Fibroblast of lung (primary cell): Measurements from ENCODE around the gene HSF5. TPM values are rescaled to one million over a fixed set of nuclear protein-coding genes. Genes with fewer than 3 reads are reported as not detected.
A peak's percentile ranks its signal among the peaks of the same experiment; 100 is the strongest.

Source experiments
- DNase-seq, 2 donors: peaks; one replicate each; pipeline versions ENCODE4 v3.0.0 to v3.0.0-alpha.2; 2010; ENCODE audit warnings: low read depth in 2 of 2
- H2AFZ ChIP-seq: 2 replicates; pipeline ENCODE4 v1.5.1; 2012; ENCODE audit warnings: low read length, control low read depth, inconsistent platforms
- H3K27ac ChIP-seq: 2 replicates; pipeline ENCODE4 v1.5.1; 2011; ENCODE audit warnings: low read length, control low read depth; ENCODE audit not compliant: insufficient read depth
- H3K27me3 ChIP-seq: 2 replicates; pipeline ENCODE4 v1.5.1; 2011; ENCODE audit warnings: mild to moderate bottlenecking, low read length; ENCODE audit not compliant: control insufficient read depth, insufficient read depth
- H3K36me3 ChIP-seq: 2 replicates; pipeline ENCODE4 v1.5.1; 2011; ENCODE audit warnings: low read length; ENCODE audit not compliant: control insufficient read depth, insufficient read depth
- H3K4me1 ChIP-seq: 2 replicates; pipeline ENCODE4 v1.5.1; 2011; ENCODE audit warnings: low read length; ENCODE audit not compliant: control insufficient read depth, insufficient read depth; ENCODE audit errors: extremely low read depth
- H3K4me2 ChIP-seq: 2 replicates; pipeline ENCODE4 v1.5.1; 2011; ENCODE audit warnings: low read length, control low read depth; ENCODE audit not compliant: insufficient read depth; ENCODE audit errors: extremely low read depth
- H3K4me3 ChIP-seq, 4 experiments: fragments of 200-600 bp in 1 of 4; sonication (generic) in 1 of 4; replicated peaks in 1 of 4; 2 replicates each; pipeline ENCODE4 v1.5.1; 2011 to 2016; ENCODE audit warnings: low read length in 4 of 4, low read depth in 3 of 4, mild to moderate bottlenecking in 3 of 4, control low read depth in 2 of 4, inconsistent platforms in 1 of 4, mixed read lengths in 1 of 4; ENCODE audit not compliant: insufficient read depth in 1 of 4; ENCODE audit errors: control extremely low read depth in 1 of 4
- H3K79me2 ChIP-seq: 2 replicates; pipeline ENCODE4 v1.5.1; 2012; ENCODE audit warnings: mild to moderate bottlenecking, low read length, inconsistent platforms; ENCODE audit not compliant: control insufficient read depth, insufficient read depth
- H3K9ac ChIP-seq: 2 replicates; pipeline ENCODE4 v1.5.1; 2011; ENCODE audit warnings: mild to moderate bottlenecking, low read length, control low read depth; ENCODE audit not compliant: insufficient read depth
- H3K9me3 ChIP-seq: 2 replicates; pipeline ENCODE4 v1.5.1; 2012; ENCODE audit warnings: low read depth, low read length; ENCODE audit not compliant: control insufficient read depth, insufficient read depth
- H4K20me1 ChIP-seq: 2 replicates; pipeline ENCODE4 v1.5.1; 2011; ENCODE audit warnings: low read length; ENCODE audit not compliant: control insufficient read depth, insufficient read depth; ENCODE audit errors: extremely low read depth
- CTCF ChIP-seq, 2 donors: IDR thresholded peaks in 1 of 2; conservative IDR thresholded peaks in 1 of 2; 1 replicate in 1 of 2; 2 replicates in 1 of 2; pipeline ENCODE4 v1.5.1; 2011 to 2012; ENCODE audit warnings: low read length in 2 of 2, control low read depth in 1 of 2, inconsistent platforms in 1 of 2, low read depth in 1 of 2, mild to moderate bottlenecking in 1 of 2
- EZH2 ChIP-seq: IDR thresholded peaks from 2 replicates; pipeline ENCODE4 v1.5.1; 2012; ENCODE audit warnings: low read length, control low read depth, mild to moderate bottlenecking; ENCODE audit errors: missing control alignments
- polyA plus RNA-seq, 2 donors: library from polyadenylated mRNA; depleted of rRNA in 1 of 2; stranded (reverse) in 1 of 2; unstranded in 1 of 2; fragments of >200 nt; gene quantifications; 2 replicates each; pipeline ENCODE4 v1.2.1, GENCODE V29; 2011 to 2012; ENCODE audit warnings: missing spikeins in 1 of 2
- total RNA-seq: library from RNA; depleted of rRNA; stranded (reverse); fragments of >200 nt; gene quantifications from 2 replicates; pipeline ENCODE4 v1.2.1, GENCODE V29; 2014

The HSF5 gene
- total and polyA plus RNA-seq, 2 donors (not counting 1 experiment from before 2014, with no cell fraction given), result under 0.01 TPM; not detected in 1

- Histone ChIP-seq H3K4me3 (no peak overlapping the region), H3K36me3 (no peaks in the 10 kb centered on the region), H3K27me3 (no peaks in the 10 kb centered on the region), H3K79me2 (no peaks in the 10 kb centered on the region), H3K4me1 (no peaks in the 10 kb centered on the region), H4K20me1 (no peaks in the 10 kb centered on the region), H2AFZ (no peak overlapping the region), H3K9ac (no peak overlapping the region), H3K4me2 (no peak overlapping the region), H3K27ac (no peak overlapping the region), H3K9me3 (no peaks in the 10 kb centered on the region)
- peak; percentile 1 to 16 for DNase-seq
- TF ChIP-seq EZH2 (no peak), CTCF (conservative IDR thresholded peaks at IDR 0.05 in 1 of 2, IDR thresholded peaks at IDR 0.05 in 1 of 2; ENCODE audit: low read depth in 1 of 2, low read length in 2 of 2) (no peak)
These were observed 35.5 kb downstream of the HSF5 start for GRCh38 chr17:58452738-58453137.

- H3K9me3 ChIP-seq, result no peaks in the 10 kb centered on the region
- peak; percentile 75 to 87 for DNase-seq
- no peaks in the 10 kb centered on the region for H4K20me1 ChIP-seq
- H3K4me2 ChIP-seq, result no peak overlapping the region
- H3K4me3 ChIP-seq, result no peak overlapping the region
- no peak overlapping the region for H3K27ac ChIP-seq
- H3K36me3 ChIP-seq, result no peaks in the 10 kb centered on the region
- H3K4me1 ChIP-seq, result no peaks in the 10 kb centered on the region
- no peak overlapping the region for H2AFZ ChIP-seq
- no peaks in the 10 kb centered on the region for H3K79me2 ChIP-seq
- no peak overlapping the region for H3K9ac ChIP-seq
- H3K27me3 ChIP-seq, result no peaks in the 10 kb centered on the region
- TF ChIP-seq CTCF (conservative IDR thresholded peaks at IDR 0.05 in 1 of 2, IDR thresholded peaks at IDR 0.05 in 1 of 2; ENCODE audit: low read depth in 1 of 2, low read length in 2 of 2) (peak; percentile 89 to 92), EZH2 (no peak)
These were observed 40.9 kb downstream of the HSF5 start for GRCh38 chr17:58447039-58447975.

GRCh38 chr17:58446086-58446485, 42.1 kb downstream of the HSF5 start:
- no peak for DNase-seq
- no peak overlapping the region for H3K27ac ChIP-seq
- H3K36me3 ChIP-seq, result no peaks in the 10 kb centered on the region
- no peak overlapping the region for H2AFZ ChIP-seq
- H3K4me3 ChIP-seq, result no peak overlapping the region
- H4K20me1 ChIP-seq, result no peaks in the 10 kb centered on the region
- no peak for TF ChIP-seq EZH2
- no peak for TF ChIP-seq CTCF (conservative IDR thresholded peaks at IDR 0.05 in 1 of 2, IDR thresholded peaks at IDR 0.05 in 1 of 2; ENCODE audit: low read depth in 1 of 2, low read length in 2 of 2)
- H3K79me2 ChIP-seq, result no peaks in the 10 kb centered on the region
- H3K9me3 ChIP-seq, result no peaks in the 10 kb centered on the region
- no peak overlapping the region for H3K4me2 ChIP-seq
- H3K27me3 ChIP-seq, result no peaks in the 10 kb centered on the region
- H3K9ac ChIP-seq, result no peak overlapping the region
- no peaks in the 10 kb centered on the region for H3K4me1 ChIP-seq
